Fibroblast of gingiva (primary cell): ENCODE results near the gene KBTBD3.
A peak's percentile ranks its signal among the peaks of the same experiment; 100 is the strongest.
"Not testable (repeated sequence)": the region's sequence is repeated elsewhere in the genome, so short reads cannot be mapped to it uniquely, and the experiment has no call there.

Source experiments
- DNase-seq: peaks from one replicate; pipeline ENCODE4 v3.0.0-alpha.2; 2011; ENCODE audit warnings: low read depth

The KBTBD3 gene

GRCh38 chr11:106061249-106061784 lies 15.8 kb downstream of the KBTBD3 start:
- no peak for DNase-seq

DNA sequence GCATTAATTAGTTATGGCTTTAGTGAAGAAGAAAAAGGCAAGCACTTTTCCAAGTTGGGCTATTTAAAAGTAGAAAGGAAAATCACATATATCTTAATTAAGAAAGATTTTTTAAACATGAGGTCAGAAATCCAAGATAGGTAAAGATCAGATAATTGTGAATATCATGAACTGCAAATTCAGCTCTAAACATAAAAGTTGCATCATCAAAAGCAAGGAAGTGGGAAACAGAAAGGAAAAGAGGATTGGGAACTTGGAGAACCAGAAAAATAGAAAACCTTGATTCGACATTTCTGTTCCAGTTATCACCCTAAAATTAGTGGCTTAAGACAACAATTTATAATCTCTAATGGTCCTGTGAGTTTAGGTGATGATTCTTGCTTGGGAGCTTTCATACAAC lies 17.5 kb downstream of the KBTBD3 start:
- no peak for DNase-seq

DNA sequence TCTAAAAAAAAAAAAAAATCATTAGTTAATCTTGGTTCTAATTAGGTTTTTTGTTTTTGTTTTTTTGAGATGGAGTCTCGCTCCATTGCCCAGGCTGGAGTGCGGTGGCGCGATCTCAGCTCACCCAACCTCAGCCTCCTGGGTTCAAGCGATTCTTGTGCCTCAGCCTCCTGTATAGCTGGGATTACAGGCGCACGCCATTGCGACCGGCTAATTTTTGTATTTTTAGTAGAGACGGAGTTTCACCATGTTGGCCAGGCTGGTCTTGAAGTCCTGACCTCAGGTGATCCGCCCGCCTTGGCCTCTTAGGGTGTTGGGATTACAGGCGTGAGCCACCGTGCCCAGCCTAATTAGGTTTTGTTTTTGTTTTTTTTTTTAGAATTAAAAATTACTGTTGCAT lies 18.8 kb downstream of the KBTBD3 start:
- not testable (repeated sequence) for DNase-seq

- DNase-seq: no peak
These were observed 26.0 kb downstream of the KBTBD3 start for GRCh38 chr11:106051103-106051502.

GRCh38 chr11:106049727-106050476 lies 27.2 kb downstream of the KBTBD3 start:
- DNase-seq: no peak

- DNase-seq: no peak
These were observed 29.5 kb downstream of the KBTBD3 start for GRCh38 chr11:106047631-106048030.

DNA sequence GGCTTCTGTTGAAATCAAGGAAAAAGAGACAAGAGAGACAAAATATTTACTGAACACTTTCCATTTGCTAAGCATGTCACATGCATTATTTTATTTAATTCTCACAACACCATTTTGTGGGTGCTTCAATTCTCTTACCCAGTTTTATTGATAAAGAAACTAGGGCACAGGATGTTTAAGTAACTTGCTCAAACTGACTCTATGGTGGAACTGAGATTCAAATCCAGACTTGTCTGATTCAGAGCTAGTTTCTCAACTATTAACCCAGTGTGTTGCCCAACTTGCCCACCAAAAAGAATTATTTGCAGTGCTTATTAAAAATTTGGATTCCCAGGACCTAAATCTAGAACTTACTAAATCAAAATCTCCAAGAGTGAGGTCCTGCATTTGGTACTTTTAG lies 33.6 kb downstream of the KBTBD3 start:
- DNase-seq: no peak

DNA sequence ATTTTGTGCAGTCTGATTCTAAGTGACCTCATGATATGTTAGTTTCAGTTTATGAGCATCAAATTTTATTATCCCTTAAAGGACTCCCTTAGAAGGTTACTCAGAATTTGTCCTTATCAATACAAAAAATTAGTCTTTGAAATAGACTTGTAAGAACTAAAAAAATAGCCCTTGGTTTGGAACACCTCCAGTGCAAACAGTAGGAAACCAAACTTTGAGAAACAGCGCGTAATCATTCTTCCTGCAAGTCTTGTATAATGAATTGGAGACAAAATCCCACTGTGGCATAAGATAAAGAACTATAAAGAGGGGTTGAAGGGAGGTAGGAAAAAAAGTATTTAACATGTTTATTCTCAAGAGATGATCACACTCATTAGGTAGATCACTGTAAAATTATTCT lies 44.3 kb downstream of the KBTBD3 start:
- no peak for DNase-seq

DNA sequence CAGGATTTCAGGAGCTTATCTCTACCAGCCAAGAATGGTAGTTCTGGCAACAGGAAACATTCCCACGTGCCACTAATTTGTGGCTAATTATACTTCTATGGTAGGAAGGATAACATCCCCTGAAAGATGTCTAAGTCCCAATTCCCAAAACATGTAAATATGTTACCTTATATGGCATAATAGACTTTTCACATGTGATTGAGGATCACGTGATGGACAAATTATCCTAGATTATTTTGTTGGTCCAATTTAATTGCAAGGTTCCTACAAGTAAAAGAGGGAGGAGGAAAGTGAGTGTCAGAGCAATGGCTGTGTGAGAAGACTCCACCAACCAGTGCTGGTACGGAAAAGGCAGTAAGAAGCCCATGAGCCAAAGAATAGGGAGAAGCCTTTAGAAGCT lies 45.2 kb downstream of the KBTBD3 start:
- no peak for DNase-seq

- DNase-seq: no peak
These were observed 45.8 kb downstream of the KBTBD3 start for GRCh38 chr11:106031202-106031810.

DNA sequence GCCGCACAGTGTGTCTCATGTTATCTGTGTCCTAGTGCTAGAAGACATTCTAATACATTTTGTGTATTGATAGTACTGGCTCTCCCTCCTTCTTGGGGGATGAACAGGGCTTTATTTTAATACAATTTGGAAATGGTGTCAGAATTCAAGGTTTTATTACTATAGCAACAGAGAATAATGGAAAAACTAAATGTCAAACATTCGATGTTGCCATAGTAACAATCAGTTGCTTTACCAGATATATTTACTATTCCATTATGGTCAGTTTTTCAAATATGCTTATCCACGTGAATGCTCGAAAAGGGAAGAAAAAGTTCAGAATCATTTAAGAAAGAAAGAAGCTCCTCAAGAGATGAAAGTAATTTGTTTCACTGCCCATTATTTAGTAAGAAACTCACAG lies 46.5 kb downstream of the KBTBD3 start:
- DNase-seq: no peak

GRCh38 chr11:106022795-106023275 lies 54.3 kb downstream of the KBTBD3 start:
- DNase-seq: no peak

DNA sequence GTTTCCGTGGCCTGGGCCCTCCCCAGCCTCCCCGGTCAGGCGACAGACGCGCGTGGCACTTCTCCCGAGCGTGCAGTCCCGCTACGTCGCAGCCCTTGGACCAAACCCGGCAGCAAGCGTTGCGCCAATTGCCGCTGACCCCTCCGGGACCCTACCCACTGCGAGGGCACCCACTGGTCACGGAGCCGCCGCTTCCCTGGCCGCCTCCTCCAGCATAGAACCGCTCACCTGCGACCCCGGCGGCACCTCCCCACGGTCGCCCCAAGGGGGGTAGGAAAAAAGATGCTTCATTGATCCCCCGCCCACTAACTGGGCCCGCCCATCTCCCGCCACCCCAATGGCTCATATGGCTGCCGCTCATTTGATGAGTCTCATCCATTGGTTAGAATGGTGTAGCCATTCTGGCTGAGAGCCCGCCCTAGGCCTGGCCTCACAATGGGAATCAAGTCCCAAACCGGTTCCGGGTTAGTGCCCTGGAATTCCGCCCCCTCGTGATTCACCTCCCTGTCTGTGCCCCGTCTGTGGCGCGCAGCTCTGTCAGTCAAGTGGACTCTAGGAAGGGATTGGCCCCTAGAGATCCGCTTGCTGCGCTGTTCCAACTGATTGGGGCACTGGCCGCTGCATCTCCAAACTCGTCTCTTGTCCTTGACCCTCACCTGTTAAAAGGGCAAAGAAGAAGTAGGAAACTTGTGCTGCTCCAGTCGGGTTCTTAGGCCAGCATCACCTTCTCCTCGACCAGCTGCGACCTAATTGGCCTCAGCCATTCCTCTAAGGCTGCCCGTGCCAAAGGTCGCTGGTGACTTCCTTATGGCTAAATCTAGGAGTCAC lies 55.0 kb downstream of the KBTBD3 start, which contains the start of gene MSANTD4:
TSS of gene MSANTD4 (minus strand) at position 274 of the 828 bp plus-strand sequence. CDS start 11,323 bp downstream, outside the sequence.
- peak; percentile 99 for DNase-seq

DNA sequence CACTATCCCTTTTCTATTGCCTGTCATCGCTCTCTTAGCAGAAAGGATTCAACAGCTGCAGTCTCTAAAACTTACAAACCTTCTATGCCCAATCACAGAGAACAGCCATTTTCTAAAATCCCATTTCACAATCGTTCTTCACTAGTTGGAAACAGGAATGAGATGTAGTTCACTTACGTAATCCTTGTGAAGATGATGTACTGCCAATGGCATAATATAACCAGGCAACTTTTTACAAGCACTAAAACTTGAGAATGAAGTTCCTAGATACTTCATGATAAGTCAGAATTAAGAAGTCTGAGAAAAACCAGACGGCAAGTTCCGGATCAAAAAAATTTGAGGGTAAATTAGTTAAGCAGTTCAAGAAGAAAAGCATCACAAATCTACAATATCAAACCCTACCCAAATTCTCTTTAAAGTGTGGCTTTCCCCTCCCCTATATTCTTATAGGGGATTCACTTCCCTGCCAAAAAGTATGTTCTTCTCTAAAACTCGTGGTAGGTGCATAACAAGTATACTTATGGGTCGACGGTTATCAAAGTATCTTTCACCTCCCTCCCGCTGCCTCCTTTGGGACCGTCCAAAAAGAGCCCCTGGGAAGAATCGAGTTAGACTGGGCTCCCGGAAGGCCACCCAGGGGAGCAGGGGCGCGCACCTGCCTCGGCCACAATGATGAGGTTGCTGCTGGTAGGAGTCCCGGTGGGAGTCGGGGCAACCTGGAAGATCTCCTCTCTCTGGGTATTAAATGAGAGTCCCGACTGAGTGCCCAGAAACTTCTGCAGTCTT lies 55.8 kb downstream of the KBTBD3 start:
- DNase-seq: peak; percentile 91

DNA sequence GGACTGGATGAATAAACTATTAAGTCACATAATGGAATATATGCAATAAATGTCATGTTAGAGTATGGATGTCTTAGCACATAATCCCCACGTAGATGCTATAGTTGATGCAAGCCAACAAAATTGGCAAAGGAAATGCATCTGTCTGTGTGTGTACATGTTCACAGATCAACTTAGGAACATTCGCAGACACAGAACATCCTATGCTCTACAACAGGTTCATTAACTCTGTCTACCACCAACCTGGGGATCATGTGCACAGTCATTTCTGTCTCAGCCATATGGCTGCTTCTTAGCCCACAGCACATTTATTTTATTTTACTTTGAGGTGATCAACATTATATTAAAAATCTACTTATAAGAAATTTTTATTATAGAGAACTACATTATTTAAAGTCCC lies 60.1 kb downstream of the KBTBD3 start:
- no peak for DNase-seq

GRCh38 chr11:106015066-106015465 lies 62.1 kb downstream of the KBTBD3 start:
- DNase-seq: no peak

DNA sequence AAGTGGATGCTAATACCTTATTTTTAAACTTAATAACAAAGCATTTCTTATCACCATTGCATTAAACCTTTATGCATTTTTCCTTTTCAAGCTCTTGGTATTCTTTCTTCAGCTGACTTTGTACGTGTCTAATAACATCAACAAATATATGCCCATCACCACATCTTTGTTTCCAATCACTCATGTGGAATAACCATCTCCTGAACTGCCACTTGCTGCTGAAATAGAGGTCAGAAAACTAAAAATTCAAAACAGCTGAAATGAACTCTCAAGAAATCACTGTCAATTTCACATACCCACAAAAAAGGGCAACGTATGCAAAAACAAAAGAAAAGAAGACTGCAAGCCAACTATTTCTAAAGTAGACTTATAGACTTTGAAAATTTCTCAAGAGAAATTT lies 62.5 kb downstream of the KBTBD3 start:
- DNase-seq: no peak

DNA sequence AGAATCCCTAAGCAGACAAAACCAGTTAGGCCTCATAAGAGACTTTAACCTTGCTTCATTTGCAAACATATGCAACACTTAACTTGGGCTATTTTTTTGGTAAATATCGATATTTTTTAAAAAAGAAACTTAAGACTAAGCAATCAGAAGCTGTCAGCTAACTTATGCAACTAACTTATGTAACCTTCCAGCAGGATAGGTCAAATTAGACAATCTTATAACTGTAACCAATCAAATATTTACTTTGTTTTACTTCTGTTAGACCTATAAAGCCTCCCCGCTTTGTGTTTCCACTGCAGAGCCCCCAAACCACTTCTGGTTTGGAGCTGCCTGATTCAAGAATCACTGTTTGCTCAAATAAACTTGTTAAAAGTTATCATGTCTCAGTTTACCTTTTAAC lies 63.1 kb downstream of the KBTBD3 start:
- DNase-seq: no peak

DNA sequence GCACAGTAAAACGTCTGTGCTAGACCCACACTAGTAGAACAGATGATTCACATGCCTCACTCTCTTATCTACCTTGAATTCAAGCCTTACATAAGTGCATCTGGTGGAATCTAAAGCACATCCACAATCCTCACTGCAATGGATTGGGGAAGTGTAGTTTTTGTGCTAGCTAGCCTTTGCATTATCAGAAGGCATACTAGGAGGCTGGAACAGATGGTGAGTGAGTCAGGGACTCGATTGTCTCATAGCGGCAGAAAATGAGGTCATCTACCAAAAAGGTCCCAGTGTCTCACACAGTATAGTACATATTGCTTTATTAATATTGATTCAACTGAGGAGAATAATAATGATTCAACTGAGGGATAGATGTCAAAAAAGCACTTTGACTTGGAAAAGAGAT lies 64.4 kb downstream of the KBTBD3 start:
- peak; percentile 46 for DNase-seq

DNA sequence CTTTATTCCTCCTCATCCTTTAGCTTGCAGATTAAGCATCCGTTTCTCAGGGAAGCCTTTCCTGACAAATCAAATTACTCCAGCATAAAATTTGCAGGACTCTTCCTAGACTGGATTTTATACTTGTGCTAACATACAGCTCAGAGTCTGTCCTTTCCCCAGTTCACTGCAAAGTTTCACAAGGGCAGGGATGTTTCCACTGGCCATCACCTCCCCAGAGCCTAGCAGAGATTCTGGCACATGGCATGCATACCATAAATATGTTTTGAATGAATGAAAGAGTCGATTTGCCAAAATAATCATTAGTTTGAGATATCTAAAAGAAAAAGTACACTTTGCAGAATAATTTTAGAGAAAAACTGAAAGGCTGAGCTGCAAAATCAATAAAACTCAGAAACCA lies 65.7 kb downstream of the KBTBD3 start:
- DNase-seq: peak; percentile 74

DNA sequence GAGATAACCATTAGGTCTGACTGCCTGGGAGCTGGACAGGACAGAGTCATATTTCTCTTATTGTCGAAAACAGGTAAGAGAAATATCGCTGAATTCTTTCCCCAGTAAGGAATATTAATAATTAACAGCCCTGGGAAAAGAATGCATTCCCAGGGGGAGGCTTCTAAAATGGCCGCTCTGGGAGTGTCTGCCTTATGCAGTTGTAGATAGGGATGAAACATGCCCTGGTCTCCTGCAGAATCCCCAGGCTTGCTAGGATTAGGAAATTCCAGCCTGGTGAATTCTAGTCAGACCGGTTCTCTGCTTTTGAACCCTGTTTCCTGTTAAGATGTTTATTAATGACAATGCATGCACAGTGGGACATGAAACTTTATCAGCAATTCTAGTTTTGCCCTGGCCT lies 74.1 kb downstream of the KBTBD3 start:
- not testable (repeated sequence) for DNase-seq
